ENCODE data around the gene COX6B2.

- TF ChIP-seq POLR2AphosphoS5 (IDR thresholded peaks at IDR 0.05): no peak
- TF ChIP-seq, protein P1, sequence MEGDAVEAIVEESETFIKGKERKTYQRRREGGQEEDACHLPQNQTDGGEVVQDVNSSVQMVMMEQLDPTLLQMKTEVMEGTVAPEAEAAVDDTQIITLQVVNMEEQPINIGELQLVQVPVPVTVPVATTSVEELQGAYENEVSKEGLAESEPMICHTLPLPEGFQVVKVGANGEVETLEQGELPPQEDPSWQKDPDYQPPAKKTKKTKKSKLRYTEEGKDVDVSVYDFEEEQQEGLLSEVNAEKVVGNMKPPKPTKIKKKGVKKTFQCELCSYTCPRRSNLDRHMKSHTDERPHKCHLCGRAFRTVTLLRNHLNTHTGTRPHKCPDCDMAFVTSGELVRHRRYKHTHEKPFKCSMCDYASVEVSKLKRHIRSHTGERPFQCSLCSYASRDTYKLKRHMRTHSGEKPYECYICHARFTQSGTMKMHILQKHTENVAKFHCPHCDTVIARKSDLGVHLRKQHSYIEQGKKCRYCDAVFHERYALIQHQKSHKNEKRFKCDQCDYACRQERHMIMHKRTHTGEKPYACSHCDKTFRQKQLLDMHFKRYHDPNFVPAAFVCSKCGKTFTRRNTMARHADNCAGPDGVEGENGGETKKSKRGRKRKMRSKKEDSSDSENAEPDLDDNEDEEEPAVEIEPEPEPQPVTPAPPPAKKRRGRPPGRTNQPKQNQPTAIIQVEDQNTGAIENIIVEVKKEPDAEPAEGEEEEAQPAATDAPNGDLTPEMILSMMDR (IDR thresholded peaks at IDR 0.05): no peak
Measured at GRCh38 chr19:55341595-55342531, 12.7 kb downstream of the COX6B2 start.
